Glutamatergic neuron (in vitro differentiated cells): ENCODE results near the gene UBE2B. TPM values are rescaled to one million over a fixed set of nuclear protein-coding genes. Genes with fewer than 3 reads are reported as not detected.
A peak's percentile ranks its signal among the peaks of the same experiment; 100 is the strongest.
"Not testable (repeated sequence)": the region's sequence is repeated elsewhere in the genome, so short reads cannot be mapped to it uniquely, and the experiment has no call there.

Experiments used
- DNase-seq: peaks from one replicate; pipeline ENCODE4 v3.0.0; 2022
- H3K27ac Mint-ChIP-seq: one replicate; pipeline ENCODE4 v1.8.0; 2020; ENCODE audit warnings: mild to moderate bottlenecking, mixed read lengths, inconsistent platforms; ENCODE audit not compliant: unreplicated experiment
- H3K27me3 Mint-ChIP-seq: one replicate; pipeline ENCODE4 v1.8.0; 2020; ENCODE audit warnings: mild to moderate bottlenecking, moderate library complexity, mixed read lengths, inconsistent platforms; ENCODE audit not compliant: unreplicated experiment
- H3K36me3 Mint-ChIP-seq: one replicate; pipeline ENCODE4 v1.8.0; 2020; ENCODE audit warnings: mild to moderate bottlenecking, mixed read lengths, inconsistent platforms; ENCODE audit not compliant: unreplicated experiment
- H3K4me1 Mint-ChIP-seq: one replicate; pipeline ENCODE4 v1.8.0; 2020; ENCODE audit warnings: mild to moderate bottlenecking, low read depth, mixed read lengths, inconsistent platforms; ENCODE audit not compliant: unreplicated experiment
- H3K4me3 Mint-ChIP-seq: one replicate; pipeline ENCODE4 v1.8.0; 2020; ENCODE audit warnings: mild to moderate bottlenecking, mixed read lengths, inconsistent platforms; ENCODE audit not compliant: unreplicated experiment
- H3K9me3 Mint-ChIP-seq: one replicate; pipeline ENCODE4 v1.8.0; 2020; ENCODE audit warnings: mild to moderate bottlenecking, moderate library complexity, mixed read lengths, inconsistent platforms; ENCODE audit not compliant: unreplicated experiment
- total RNA-seq: library from RNA; stranded (reverse); fragmentation: NEBNext Ultra II Directional; extraction: Animal tissue kit (Norgen Biotek cat#: 25700); gene quantifications from one replicate; pipeline ENCODE4 v1.2.1, GENCODE V29; 2021; ENCODE audit not compliant: unreplicated experiment
- TF ChIP-seq, protein P1 (sequence below): fragments of 200-600 bp; sonication (generic); IDR thresholded peaks from one replicate; pipeline ENCODE4 v1.5.0; 2021; ENCODE audit not compliant: partially characterized antibody, unreplicated experiment

Gene UBE2B
- total RNA-seq, 1 donor from 2014 or later, result 67.3 TPM

DNA sequence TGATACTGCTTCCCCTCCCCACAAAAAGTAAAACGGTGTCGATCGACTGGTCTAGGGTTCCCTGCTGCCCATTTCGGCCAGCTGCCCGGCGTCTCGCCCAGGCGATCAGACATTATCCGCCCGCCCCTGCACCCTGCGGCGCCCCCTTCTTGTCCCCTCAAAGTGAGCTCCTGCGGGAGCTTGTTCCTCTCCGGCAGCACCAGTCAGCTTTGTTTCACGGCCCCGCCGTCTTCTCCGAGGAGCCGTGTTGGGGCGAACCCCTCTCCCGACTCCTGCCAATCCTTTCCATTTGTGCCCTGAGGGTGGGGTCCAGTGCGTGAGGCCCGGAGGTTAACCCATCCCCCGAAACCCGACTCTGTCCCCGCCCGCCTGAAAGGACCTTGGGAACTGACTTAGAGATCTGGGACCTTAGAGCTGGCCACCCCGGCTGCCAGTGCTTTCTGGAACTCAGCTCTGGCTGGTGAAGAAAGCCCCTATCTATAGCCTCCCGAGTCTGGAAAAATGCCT lies 518 bp downstream of the UBE2B start:
- Mint-ChIP-seq H3K9me3 (peaks cover 23% of the 10 kb centered on the region), H3K36me3 (no peaks in the 10 kb centered on the region), H3K27me3 (peaks cover 9% of the 10 kb centered on the region), H3K27ac (peak overlapping the region; percentile 99), H3K4me3 (peak overlapping the region; percentile 95), H3K4me1 (peaks cover 5% of the 10 kb centered on the region)
- TF ChIP-seq, protein P1, sequence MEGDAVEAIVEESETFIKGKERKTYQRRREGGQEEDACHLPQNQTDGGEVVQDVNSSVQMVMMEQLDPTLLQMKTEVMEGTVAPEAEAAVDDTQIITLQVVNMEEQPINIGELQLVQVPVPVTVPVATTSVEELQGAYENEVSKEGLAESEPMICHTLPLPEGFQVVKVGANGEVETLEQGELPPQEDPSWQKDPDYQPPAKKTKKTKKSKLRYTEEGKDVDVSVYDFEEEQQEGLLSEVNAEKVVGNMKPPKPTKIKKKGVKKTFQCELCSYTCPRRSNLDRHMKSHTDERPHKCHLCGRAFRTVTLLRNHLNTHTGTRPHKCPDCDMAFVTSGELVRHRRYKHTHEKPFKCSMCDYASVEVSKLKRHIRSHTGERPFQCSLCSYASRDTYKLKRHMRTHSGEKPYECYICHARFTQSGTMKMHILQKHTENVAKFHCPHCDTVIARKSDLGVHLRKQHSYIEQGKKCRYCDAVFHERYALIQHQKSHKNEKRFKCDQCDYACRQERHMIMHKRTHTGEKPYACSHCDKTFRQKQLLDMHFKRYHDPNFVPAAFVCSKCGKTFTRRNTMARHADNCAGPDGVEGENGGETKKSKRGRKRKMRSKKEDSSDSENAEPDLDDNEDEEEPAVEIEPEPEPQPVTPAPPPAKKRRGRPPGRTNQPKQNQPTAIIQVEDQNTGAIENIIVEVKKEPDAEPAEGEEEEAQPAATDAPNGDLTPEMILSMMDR, result no peak
- DNase-seq, result peak; percentile 64

DNA sequence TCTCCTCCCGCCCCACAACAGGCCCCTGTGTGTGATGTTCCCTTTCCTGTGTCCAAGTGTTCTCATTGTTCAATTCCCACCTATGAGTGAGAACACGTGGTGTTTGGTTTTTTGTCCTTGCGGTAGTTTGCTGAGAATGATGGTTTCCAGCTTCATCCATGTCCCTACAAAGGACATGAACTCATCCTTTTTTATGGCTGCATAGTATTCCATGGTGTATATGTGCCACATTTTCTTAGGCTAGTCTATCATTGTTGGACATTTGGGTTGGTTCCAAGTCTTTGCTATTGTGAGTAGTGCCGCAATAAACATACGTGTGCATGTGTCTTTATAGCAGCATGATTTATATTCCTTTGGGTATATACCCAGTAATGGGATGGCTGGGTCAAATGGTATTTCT lies 2.3 kb downstream of the UBE2B start:
- not testable (repeated sequence) for DNase-seq, H3K4me1 Mint-ChIP-seq, H3K36me3 Mint-ChIP-seq, H3K27ac Mint-ChIP-seq, H3K27me3 Mint-ChIP-seq
- peaks cover 18% of the 10 kb centered on the region for H3K9me3 Mint-ChIP-seq
- peak overlapping the region; percentile 75 for H3K4me3 Mint-ChIP-seq

DNA sequence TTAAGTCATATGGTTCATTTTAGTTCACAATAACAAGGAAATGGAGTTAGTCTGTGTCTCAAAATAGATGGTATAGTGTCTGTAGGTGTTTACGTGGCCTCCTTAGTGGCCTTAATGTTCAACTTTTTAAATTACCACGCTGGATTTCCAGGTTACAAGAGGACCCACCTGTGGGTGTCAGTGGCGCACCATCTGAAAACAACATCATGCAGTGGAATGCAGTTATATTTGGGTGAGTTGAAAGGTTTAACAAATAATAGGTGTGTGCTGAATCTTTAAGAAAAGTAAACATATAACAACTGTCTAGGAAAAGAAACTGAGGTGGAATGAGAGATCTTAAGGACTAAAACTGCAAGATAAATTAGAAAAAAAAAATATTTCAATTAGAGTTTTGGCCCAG lies 2.9 kb downstream of the UBE2B start:
- Mint-ChIP-seq H3K9me3 (peaks cover 18% of the 10 kb centered on the region), H3K27me3 (peaks cover 7% of the 10 kb centered on the region), H3K36me3 (no peaks in the 10 kb centered on the region), H3K27ac (no peak overlapping the region), H3K4me1 (peaks cover 2% of the 10 kb centered on the region), H3K4me3 (no peak overlapping the region)
- no peak for DNase-seq
- TF ChIP-seq, protein P1, result no peak

DNA sequence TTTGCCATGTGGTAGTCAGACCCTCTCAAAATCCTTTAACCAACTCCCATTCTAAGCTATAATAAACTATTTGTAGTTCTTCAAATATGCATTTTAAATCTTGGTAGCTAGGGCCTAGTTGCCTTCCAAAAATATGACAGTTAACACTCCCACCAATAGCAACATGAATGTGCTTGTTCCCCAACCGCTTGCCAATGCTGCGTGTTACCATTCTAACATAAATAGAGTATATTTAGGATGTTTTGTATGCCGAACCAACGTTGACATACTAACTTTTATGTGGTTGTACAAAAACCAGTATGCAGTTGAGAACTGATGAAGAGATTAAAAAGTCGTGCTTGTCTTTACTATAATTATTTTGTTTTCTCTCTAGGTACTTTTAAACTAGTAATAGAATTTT lies 9.0 kb downstream of the UBE2B start:
- TF ChIP-seq, protein P1, result no peak
- Mint-ChIP-seq H3K27ac (no peak overlapping the region), H3K9me3 (peaks cover 2% of the 10 kb centered on the region), H3K4me1 (no peaks in the 10 kb centered on the region), H3K4me3 (no peak overlapping the region), H3K36me3 (no peaks in the 10 kb centered on the region), H3K27me3 (no peaks in the 10 kb centered on the region)
- no peak for DNase-seq

DNA sequence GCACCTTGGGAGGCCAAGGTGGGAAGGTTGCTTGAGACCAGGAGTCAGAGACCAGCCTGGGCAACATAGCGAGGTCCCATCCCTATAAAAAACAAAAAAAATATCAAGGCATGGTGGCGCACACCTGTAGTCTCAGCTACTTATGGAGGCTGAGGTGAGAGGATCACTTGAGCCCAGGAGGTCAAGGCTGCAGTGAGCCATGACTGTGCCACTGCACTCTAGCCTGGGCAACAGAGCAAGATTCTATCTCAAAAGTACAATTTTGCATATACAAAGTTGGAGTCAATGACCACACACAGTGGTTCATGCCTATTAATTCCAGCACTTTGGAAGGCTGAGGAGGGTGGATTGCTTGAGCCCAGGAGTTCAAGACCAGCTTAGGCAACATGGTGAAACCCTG lies 10.8 kb downstream of the UBE2B start:
- H3K4me1 Mint-ChIP-seq, H3K27me3 Mint-ChIP-seq, H3K36me3 Mint-ChIP-seq, H3K9me3 Mint-ChIP-seq, H3K4me3 Mint-ChIP-seq, DNase-seq, H3K27ac Mint-ChIP-seq: not testable (repeated sequence)

GRCh38 chr5:134383980-134384697 lies 12.8 kb downstream of the UBE2B start:
- H3K27me3 Mint-ChIP-seq, result no peaks in the 10 kb centered on the region
- TF ChIP-seq, protein P1, result no peak
- no peak overlapping the region for H3K27ac Mint-ChIP-seq
- no peak for DNase-seq
- no peaks in the 10 kb centered on the region for H3K4me1 Mint-ChIP-seq
- H3K9me3 Mint-ChIP-seq, result no peaks in the 10 kb centered on the region
- H3K36me3 Mint-ChIP-seq, result no peaks in the 10 kb centered on the region
- H3K4me3 Mint-ChIP-seq, result no peak overlapping the region
